ENCODE results near the gene CX3CL1. TPM values are rescaled to one million over a fixed set of nuclear protein-coding genes. Genes with fewer than 3 reads are reported as not detected.

The CX3CL1 gene
- 100 to 1,000 TPM in 1 of 6 donors, 10 to 100 TPM in 4, 1 to 10 TPM in 1; 6.3 to 106 (median 31.7) TPM for total RNA-seq

- H3K36me3 ChIP-seq: no peaks in the 10 kb centered on the region
- H3K4me1 ChIP-seq: peaks cover 3 to 24% (median 14%) of the 10 kb centered on the region in 4 donors
- WGBS, 2 donors: 40 to 43% methylated on average over 13 of the region's 23 CpGs
- H3K9me3 ChIP-seq: no peaks in the 10 kb centered on the region
- TF ChIP-seq EP300 (IDR thresholded peaks at IDR 0.05) (no peak), POLR2AphosphoS5 (IDR thresholded peaks at IDR 0.05) (peak; percentile 62 to 89), POLR2A (IDR thresholded peaks at IDR 0.05) (peak in 3 of 4 donors; percentile 77 to 87 (median 79))
- TF ChIP-seq, protein P1, sequence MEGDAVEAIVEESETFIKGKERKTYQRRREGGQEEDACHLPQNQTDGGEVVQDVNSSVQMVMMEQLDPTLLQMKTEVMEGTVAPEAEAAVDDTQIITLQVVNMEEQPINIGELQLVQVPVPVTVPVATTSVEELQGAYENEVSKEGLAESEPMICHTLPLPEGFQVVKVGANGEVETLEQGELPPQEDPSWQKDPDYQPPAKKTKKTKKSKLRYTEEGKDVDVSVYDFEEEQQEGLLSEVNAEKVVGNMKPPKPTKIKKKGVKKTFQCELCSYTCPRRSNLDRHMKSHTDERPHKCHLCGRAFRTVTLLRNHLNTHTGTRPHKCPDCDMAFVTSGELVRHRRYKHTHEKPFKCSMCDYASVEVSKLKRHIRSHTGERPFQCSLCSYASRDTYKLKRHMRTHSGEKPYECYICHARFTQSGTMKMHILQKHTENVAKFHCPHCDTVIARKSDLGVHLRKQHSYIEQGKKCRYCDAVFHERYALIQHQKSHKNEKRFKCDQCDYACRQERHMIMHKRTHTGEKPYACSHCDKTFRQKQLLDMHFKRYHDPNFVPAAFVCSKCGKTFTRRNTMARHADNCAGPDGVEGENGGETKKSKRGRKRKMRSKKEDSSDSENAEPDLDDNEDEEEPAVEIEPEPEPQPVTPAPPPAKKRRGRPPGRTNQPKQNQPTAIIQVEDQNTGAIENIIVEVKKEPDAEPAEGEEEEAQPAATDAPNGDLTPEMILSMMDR (IDR thresholded peaks at IDR 0.05): peak in 2 of 6 experiments; percentile 19 to 39
- no peaks in the 10 kb centered on the region for H3K27me3 ChIP-seq
- DNase-seq: peak; percentile 52 to 79
- H3K4me3 ChIP-seq: peak within 1 kb of the TSS; percentile 49 to 63 (median 54)
- peak; percentile 44 to 76 for ATAC-seq (ENCODE audit: low FRiP score in 2 of 2)
- peak within 1 kb of the TSS; percentile 86 to 94 (median 91) for H3K27ac ChIP-seq
These were observed at the start of gene CX3CL1 for GRCh38 chr16:57372372-57373116. TSS of gene CX3CL1 (plus strand) at chr16:57372490. CDS start at chr16:57372569, 79 bp downstream.

- no peaks in the 10 kb centered on the region for H3K27me3 ChIP-seq
- DNase-seq (no peak), ATAC-seq (ENCODE audit: low FRiP score in 2 of 2) (peak in 1 of 2 donors; percentile 28)
- no peak overlapping the region for H3K27ac ChIP-seq
- no peaks in the 10 kb centered on the region for H3K4me1 ChIP-seq
- no peaks in the 10 kb centered on the region for H3K36me3 ChIP-seq
- 69 to 72% methylated on average over 2 of the region's 2 CpGs for WGBS, 2 donors
- TF ChIP-seq POLR2AphosphoS5 (IDR thresholded peaks at IDR 0.05) (no peak), POLR2A (IDR thresholded peaks at IDR 0.05) (no peak), EP300 (IDR thresholded peaks at IDR 0.05) (no peak)
- no peaks in the 10 kb centered on the region for H3K9me3 ChIP-seq
- no peak overlapping the region for H3K4me3 ChIP-seq
These were observed 47.5 kb upstream of the CX3CL1 start for GRCh38 chr16:57324749-57325148.

- 63 to 64% methylated on average over 1 of the region's 1 CpG for WGBS, 2 donors
- TF ChIP-seq EP300 (IDR thresholded peaks at IDR 0.05) (peak in 1 of 4 donors; percentile 22), POLR2A (IDR thresholded peaks at IDR 0.05) (no peak)
- H3K4me1 ChIP-seq: no peaks in the 10 kb centered on the region
- ATAC-seq (ENCODE audit: low FRiP score in 2 of 2): no peak
- H3K9me3 ChIP-seq: no peaks in the 10 kb centered on the region
- H3K4me3 ChIP-seq: no peak overlapping the region
- no peaks in the 10 kb centered on the region for H3K36me3 ChIP-seq
- H3K27me3 ChIP-seq: no peaks in the 10 kb centered on the region
- no peak for DNase-seq
- no peak overlapping the region for H3K27ac ChIP-seq
These were observed 46.8 kb upstream of the CX3CL1 start for GRCh38 chr16:57325458-57325857.

GRCh38 chr16:57329718-57330327 lies 42.5 kb upstream of the CX3CL1 start:
- ATAC-seq (ENCODE audit: low FRiP score in 2 of 2) (no peak), DNase-seq (no peak)
- no peaks in the 10 kb centered on the region for H3K36me3 ChIP-seq
- H3K4me3 ChIP-seq: no peak overlapping the region
- 75 to 80% methylated on average over 8 of the region's 8 CpGs for WGBS, 2 donors
- H3K9me3 ChIP-seq: peaks cover 0 to 2% (median 0%) of the 10 kb centered on the region in 4 donors
- H3K4me1 ChIP-seq: no peaks in the 10 kb centered on the region
- no peak for TF ChIP-seq POLR2AphosphoS5 (IDR thresholded peaks at IDR 0.05)
- no peak for TF ChIP-seq EP300 (IDR thresholded peaks at IDR 0.05)
- TF ChIP-seq, protein P1 (IDR thresholded peaks at IDR 0.05): no peak
- no peak for TF ChIP-seq POLR2A (IDR thresholded peaks at IDR 0.05)
- no peaks in the 10 kb centered on the region for H3K27me3 ChIP-seq
- H3K27ac ChIP-seq: no peak overlapping the region

- TF ChIP-seq POLR2A (IDR thresholded peaks at IDR 0.05) (no peak), POLR2AphosphoS5 (IDR thresholded peaks at IDR 0.05) (no peak), EP300 (IDR thresholded peaks at IDR 0.05) (no peak)
- TF ChIP-seq, protein P1 (IDR thresholded peaks at IDR 0.05): no peak
- 86 to 90% methylated on average over 3 of the region's 3 CpGs for WGBS, 2 donors
- H3K4me3 ChIP-seq: no peak overlapping the region
- ATAC-seq (ENCODE audit: low FRiP score in 2 of 2) (no peak), DNase-seq (no peak)
- H3K27me3 ChIP-seq: no peaks in the 10 kb centered on the region
- H3K27ac ChIP-seq: no peak overlapping the region
- peaks cover 0 to 2% (median 0%) of the 10 kb centered on the region in 4 donors for H3K9me3 ChIP-seq
- no peaks in the 10 kb centered on the region for H3K36me3 ChIP-seq
- H3K4me1 ChIP-seq: no peaks in the 10 kb centered on the region
These were observed 40.9 kb upstream of the CX3CL1 start for GRCh38 chr16:57331355-57331754.

Data from upper lobe of left lung (tissue), 6 donors.